ENCODE data around the gene CNGA2.

The CNGA2 gene

GRCh38 chrX:151762802-151763201 is 28.3 kb downstream of the CNGA2 start:
- Histone ChIP-seq H3K4me3 (ENCODE audit: insufficient read depth, low read length, poor library complexity, severe bottlenecking) (no peak overlapping the region), H3K9ac (ENCODE audit: low read length) (no peak overlapping the region), H3K9me3 (ENCODE audit: insufficient read depth, low read length) (no peaks in the 10 kb centered on the region), H2AFZ (ENCODE audit: low read depth, low read length, severe bottlenecking) (no peak overlapping the region), H3K9me2 (replicated peaks; ENCODE audit: insufficient read depth, low read length) (no peaks in the 10 kb centered on the region), H3K27me3 (ENCODE audit: low read length) (no peaks in the 10 kb centered on the region), H3F3A (ENCODE audit: insufficient read depth) (no peaks in the 10 kb centered on the region), H3K27ac (ENCODE audit: low read depth, low read length) (no peak overlapping the region), H3K4me2 (ENCODE audit: low read depth, low read length, poor library complexity, severe bottlenecking) (no peak overlapping the region), H3K36me3 (ENCODE audit: low read length) (no peaks in the 10 kb centered on the region), H3K79me2 (ENCODE audit: insufficient read depth, low read length) (no peaks in the 10 kb centered on the region), H4K20me1 (ENCODE audit: low read depth, low read length) (no peaks in the 10 kb centered on the region)
- TF ChIP-seq CTCF (IDR thresholded peaks at IDR 0.05; ENCODE audit: insufficient read depth, low read length, poor library complexity, severe bottlenecking) (no peak), EZH2phosphoT487 (conservative IDR thresholded peaks at IDR 0.05; ENCODE audit: low read length) (no peak)

- H3K4me3 ChIP-seq (ENCODE audit: insufficient read depth, low read length, poor library complexity, severe bottlenecking) = no peak overlapping the region
- no peaks in the 10 kb centered on the region for H3K9me2 ChIP-seq (replicated peaks; ENCODE audit: insufficient read depth, low read length)
- H3K27ac ChIP-seq (ENCODE audit: low read depth, low read length) = no peak overlapping the region
- H4K20me1 ChIP-seq (ENCODE audit: low read depth, low read length) = no peaks in the 10 kb centered on the region
- H3K9ac ChIP-seq (ENCODE audit: low read length) = no peak overlapping the region
- H3K79me2 ChIP-seq (ENCODE audit: insufficient read depth, low read length) = no peaks in the 10 kb centered on the region
- H3K9me3 ChIP-seq (ENCODE audit: insufficient read depth, low read length) = no peaks in the 10 kb centered on the region
- no peaks in the 10 kb centered on the region for H3K27me3 ChIP-seq (ENCODE audit: low read length)
- H3F3A ChIP-seq (ENCODE audit: insufficient read depth) = no peaks in the 10 kb centered on the region
- H3K4me2 ChIP-seq (ENCODE audit: low read depth, low read length, poor library complexity, severe bottlenecking) = no peak overlapping the region
- no peak for TF ChIP-seq EZH2phosphoT487 (conservative IDR thresholded peaks at IDR 0.05; ENCODE audit: low read length)
- TF ChIP-seq CTCF (IDR thresholded peaks at IDR 0.05; ENCODE audit: insufficient read depth, low read length, poor library complexity, severe bottlenecking) = no peak
- H3K36me3 ChIP-seq (ENCODE audit: low read length) = no peaks in the 10 kb centered on the region
- H2AFZ ChIP-seq (ENCODE audit: low read depth, low read length, severe bottlenecking) = no peak overlapping the region
These were observed 29.2 kb downstream of the CNGA2 start for GRCh38 chrX:151763711-151764110.

GRCh38 chrX:151765026-151765425 is 30.5 kb downstream of the CNGA2 start:
- Histone ChIP-seq H3K27ac (ENCODE audit: low read depth, low read length) (no peak overlapping the region), H3K9me2 (replicated peaks; ENCODE audit: insufficient read depth, low read length) (no peaks in the 10 kb centered on the region), H4K20me1 (ENCODE audit: low read depth, low read length) (no peaks in the 10 kb centered on the region), H3K4me2 (ENCODE audit: low read depth, low read length, poor library complexity, severe bottlenecking) (no peak overlapping the region), H3K9ac (ENCODE audit: low read length) (no peak overlapping the region), H3K27me3 (ENCODE audit: low read length) (no peaks in the 10 kb centered on the region), H3K4me3 (ENCODE audit: insufficient read depth, low read length, poor library complexity, severe bottlenecking) (no peak overlapping the region), H3F3A (ENCODE audit: insufficient read depth) (no peaks in the 10 kb centered on the region), H3K9me3 (ENCODE audit: insufficient read depth, low read length) (no peaks in the 10 kb centered on the region), H2AFZ (ENCODE audit: low read depth, low read length, severe bottlenecking) (no peak overlapping the region), H3K36me3 (ENCODE audit: low read length) (no peaks in the 10 kb centered on the region), H3K79me2 (ENCODE audit: insufficient read depth, low read length) (no peaks in the 10 kb centered on the region)
- TF ChIP-seq EZH2phosphoT487 (conservative IDR thresholded peaks at IDR 0.05; ENCODE audit: low read length) (no peak), CTCF (IDR thresholded peaks at IDR 0.05; ENCODE audit: insufficient read depth, low read length, poor library complexity, severe bottlenecking) (no peak)
